ENCODE results near the gene MYO10.

The MYO10 gene

GRCh38 chr5:16732356-16732755 lies 203.7 kb downstream of the MYO10 start:
- Histone ChIP-seq H3K4me3 (IDR thresholded peaks at IDR 0.05; ENCODE audit: insufficient read depth, low read depth, low read length) (no peak overlapping the region), H3K27ac (no peak overlapping the region), H3K27me3 (ENCODE audit: insufficient read depth, low read depth) (no peaks in the 10 kb centered on the region), H2AFZ (ENCODE audit: low read depth) (no peak overlapping the region), H3K9ac (no peak overlapping the region), H3K36me3 (ENCODE audit: insufficient read depth) (no peaks in the 10 kb centered on the region), H4K20me1 (ENCODE audit: insufficient read depth) (no peaks in the 10 kb centered on the region), H3K79me2 (ENCODE audit: insufficient read depth, low read depth) (no peaks in the 10 kb centered on the region), H3K4me2 (no peak overlapping the region), H3K4me1 (ENCODE audit: low read depth, poor library complexity, severe bottlenecking) (no peaks in the 10 kb centered on the region)
- TF ChIP-seq CTCF (conservative IDR thresholded peaks at IDR 0.05; ENCODE audit: low read depth, low read length) = no peak

- no peak for TF ChIP-seq CTCF (conservative IDR thresholded peaks at IDR 0.05; ENCODE audit: low read depth, low read length)
- Histone ChIP-seq H3K27me3 (ENCODE audit: insufficient read depth, low read depth) (no peaks in the 10 kb centered on the region), H3K27ac (no peak overlapping the region), H2AFZ (ENCODE audit: low read depth) (no peak overlapping the region), H3K9ac (no peak overlapping the region), H3K36me3 (ENCODE audit: insufficient read depth) (no peaks in the 10 kb centered on the region), H3K79me2 (ENCODE audit: insufficient read depth, low read depth) (no peaks in the 10 kb centered on the region), H3K4me3 (IDR thresholded peaks at IDR 0.05; ENCODE audit: insufficient read depth, low read depth, low read length) (no peak overlapping the region), H3K4me2 (no peak overlapping the region), H4K20me1 (ENCODE audit: insufficient read depth) (no peaks in the 10 kb centered on the region), H3K4me1 (ENCODE audit: low read depth, poor library complexity, severe bottlenecking) (no peaks in the 10 kb centered on the region)
These were observed 208.2 kb downstream of the MYO10 start for GRCh38 chr5:16727755-16728325.

GRCh38 chr5:16726538-16726946 lies 209.5 kb downstream of the MYO10 start:
- TF ChIP-seq CTCF (conservative IDR thresholded peaks at IDR 0.05; ENCODE audit: low read depth, low read length) = no peak
- no peak overlapping the region for H2AFZ ChIP-seq (ENCODE audit: low read depth)
- no peaks in the 10 kb centered on the region for H4K20me1 ChIP-seq (ENCODE audit: insufficient read depth)
- no peak overlapping the region for H3K9ac ChIP-seq
- no peaks in the 10 kb centered on the region for H3K79me2 ChIP-seq (ENCODE audit: insufficient read depth, low read depth)
- no peaks in the 10 kb centered on the region for H3K4me1 ChIP-seq (ENCODE audit: low read depth, poor library complexity, severe bottlenecking)
- no peaks in the 10 kb centered on the region for H3K27me3 ChIP-seq (ENCODE audit: insufficient read depth, low read depth)
- H3K27ac ChIP-seq = no peak overlapping the region
- no peak overlapping the region for H3K4me3 ChIP-seq (IDR thresholded peaks at IDR 0.05; ENCODE audit: insufficient read depth, low read depth, low read length)
- H3K4me2 ChIP-seq = no peak overlapping the region
- no peaks in the 10 kb centered on the region for H3K36me3 ChIP-seq (ENCODE audit: insufficient read depth)

GRCh38 chr5:16725575-16725974 lies 210.5 kb downstream of the MYO10 start:
- TF ChIP-seq CTCF (conservative IDR thresholded peaks at IDR 0.05; ENCODE audit: low read depth, low read length) = no peak
- H3K79me2 ChIP-seq (ENCODE audit: insufficient read depth, low read depth) = no peaks in the 10 kb centered on the region
- H4K20me1 ChIP-seq (ENCODE audit: insufficient read depth) = no peaks in the 10 kb centered on the region
- H3K36me3 ChIP-seq (ENCODE audit: insufficient read depth) = no peaks in the 10 kb centered on the region
- H3K4me1 ChIP-seq (ENCODE audit: low read depth, poor library complexity, severe bottlenecking) = no peaks in the 10 kb centered on the region
- H2AFZ ChIP-seq (ENCODE audit: low read depth) = no peak overlapping the region
- no peaks in the 10 kb centered on the region for H3K27me3 ChIP-seq (ENCODE audit: insufficient read depth, low read depth)
- H3K27ac ChIP-seq = no peak overlapping the region
- H3K4me2 ChIP-seq = no peak overlapping the region
- H3K4me3 ChIP-seq (IDR thresholded peaks at IDR 0.05; ENCODE audit: insufficient read depth, low read depth, low read length) = no peak overlapping the region
- H3K9ac ChIP-seq = no peak overlapping the region
